ENCODE data around the gene TOX3.

GRCh38 chr16:52499060-52499440, 47.9 kb downstream of the TOX3 start:
- TF ChIP-seq CTCF (IDR thresholded peaks at IDR 0.05) (no peak), POLR2A (IDR thresholded peaks at IDR 0.05) (no peak), EP300 (IDR thresholded peaks at IDR 0.05; ENCODE audit: low read depth) (no peak)
